SK-N-SH (cell line): ENCODE data around the gene NPDC1. TPM values are rescaled to one million over a fixed set of nuclear protein-coding genes. Genes with fewer than 3 reads are reported as not detected.

ENCODE experiments used
- CTCF ChIA-PET: fragments of 300-600, 350-600 bp; formaldehyde crosslinking; extraction: SDS; loops from one replicate; lab custom pipeline; 2021; lab: Yijun Ruan, JAX
- POLR2A ChIA-PET: fragments of 350-600 bp; sonication (Branson Sonifier 250); formaldehyde crosslinking; extraction: SDS; loops from one replicate; lab custom pipeline; 2020; ENCODE audit warnings: antibody characterized with exemption, inconsistent platforms; lab: Yijun Ruan, JAX
- DNase-seq: peaks from one replicate; pipeline ENCODE4 v3.0.0; 2012
- H2AFZ ChIP-seq: fragments of 200-600 bp; sonication (generic); 2 replicates; pipeline ENCODE4 v1.8.1; 2016; ENCODE audit warnings: antibody characterized with exemption, mild to moderate bottlenecking, low read depth
- H3F3A ChIP-seq: fragments of 200-600 bp; sonication (generic); replicated peaks from 2 replicates; pipeline ENCODE3; 2016; ENCODE audit warnings: antibody characterized with exemption, mild to moderate bottlenecking; ENCODE audit not compliant: insufficient read depth
- H3K27ac ChIP-seq, 2 experiments: fragments of 200-500 bp in 1 of 2; fragments of 200-600 bp in 1 of 2; sonication (Bioruptor generic) in 1 of 2; sonication (generic), shearing (Covaris generic) in 1 of 2; 2 replicates each; pipeline versions ENCODE4 v1.5.1 to v1.6.1; 2014 to 2016; ENCODE audit warnings: low read depth in 2 of 2, inconsistent platforms in 1 of 2, low read length in 1 of 2, mild to moderate bottlenecking in 1 of 2, mixed read lengths in 1 of 2
- H3K27me3 ChIP-seq: fragments of 200-600 bp; sonication (generic), shearing (Covaris generic); 2 replicates; pipeline ENCODE4 v1.6.1; 2016; ENCODE audit warnings: mixed run types; ENCODE audit not compliant: insufficient read depth
- H3K36me3 ChIP-seq, 2 experiments: fragments of 200-500 bp in 1 of 2; fragments of 200-600 bp in 1 of 2; sonication (Bioruptor generic) in 1 of 2; sonication (generic) in 1 of 2; replicated peaks in 1 of 2; 2 replicates each; pipeline versions ENCODE3 to v1.5.1; 2014 to 2016; ENCODE audit warnings: low read length in 1 of 2, mild to moderate bottlenecking in 1 of 2; ENCODE audit not compliant: insufficient read depth in 2 of 2, control insufficient read depth in 1 of 2
- H3K4me1 ChIP-seq, 2 experiments: fragments of 200-500 bp in 1 of 2; fragments of 200-600 bp in 1 of 2; sonication (Bioruptor generic) in 1 of 2; sonication (generic), shearing (Covaris generic) in 1 of 2; 2 replicates each; pipeline versions ENCODE4 v1.5.1 to v1.6.1; 2014 to 2016; ENCODE audit warnings: low read depth in 1 of 2, low read length in 1 of 2, mixed run types in 1 of 2; ENCODE audit not compliant: insufficient read depth in 2 of 2, control insufficient read depth in 1 of 2
- H3K4me2 ChIP-seq: fragments of 200-600 bp; sonication (generic), shearing (Covaris generic); 2 replicates; pipeline ENCODE4 v1.6.1; 2017; ENCODE audit warnings: mixed run types
- H3K4me3 ChIP-seq, 2 experiments: fragments of 200-500 bp in 1 of 2; fragments of 200-600 bp in 1 of 2; sonication (Bioruptor generic) in 1 of 2; sonication (generic), shearing (Covaris generic) in 1 of 2; 2 replicates each; pipeline versions ENCODE4 v1.5.1 to v1.8.1; 2014 to 2016; ENCODE audit warnings: low read depth in 2 of 2, inconsistent platforms in 1 of 2, low read length in 1 of 2, mild to moderate bottlenecking in 1 of 2, mixed read lengths in 1 of 2, moderate library complexity in 1 of 2
- H3K79me2 ChIP-seq: fragments of 200-600 bp; sonication (generic); 2 replicates; pipeline ENCODE4 v1.8.1; 2017; ENCODE audit warnings: mild to moderate bottlenecking; ENCODE audit not compliant: insufficient read depth
- H3K9ac ChIP-seq: fragments of 200-600 bp; sonication (generic); 2 replicates; pipeline ENCODE4 v1.6.1; 2017; ENCODE audit warnings: mixed run types
- H3K9me2 ChIP-seq: fragments of 200-600 bp; sonication (generic); 2 replicates; pipeline ENCODE4 v1.6.1; 2017; ENCODE audit warnings: mixed run types
- H3K9me3 ChIP-seq: fragments of 200-600 bp; sonication (generic); 2 replicates; pipeline ENCODE4 v1.6.1; 2017; ENCODE audit warnings: mixed run types, mild to moderate bottlenecking, moderate library complexity
- H4K20me1 ChIP-seq: fragments of 200-600 bp; sonication (generic); 2 replicates; pipeline ENCODE4 v1.6.1; 2017; ENCODE audit warnings: mild to moderate bottlenecking, mixed run types; ENCODE audit not compliant: insufficient read depth
- CHD2 ChIP-seq: fragments of 150-350 bp; IDR thresholded peaks from 2 replicates; pipeline ENCODE4 v1.6.1; 2018; ENCODE audit warnings: low read length; ENCODE audit not compliant: partially characterized antibody
- CTCF ChIP-seq: fragments of 200-600 bp; sonication (generic); IDR thresholded peaks from 2 replicates; pipeline ENCODE4 v1.6.1; 2017; ENCODE audit warnings: antibody characterized with exemption, mild to moderate bottlenecking, moderate library complexity
- EZH2phosphoT487 ChIP-seq: fragments of 200-600 bp; sonication (generic); IDR thresholded peaks from 2 replicates; pipeline ENCODE4 v1.6.1; 2017; ENCODE audit warnings: low read depth, mixed run types, mild to moderate bottlenecking, antibody characterized with exemption, moderate library complexity, borderline replicate concordance
- MXI1 ChIP-seq: IDR thresholded peaks from 2 replicates; pipeline ENCODE4 v1.6.1; 2012; ENCODE audit warnings: mild to moderate bottlenecking, low read depth, low read length, improper control_type of control experiment
- RXRA ChIP-seq: IDR thresholded peaks from 2 replicates; pipeline ENCODE4 v1.4.0; 2012; ENCODE audit warnings: low read depth, mild to moderate bottlenecking, borderline replicate concordance
- SIN3A ChIP-seq: IDR thresholded peaks from 2 replicates; pipeline ENCODE4 v1.6.1; 2012; ENCODE audit warnings: low read depth, mild to moderate bottlenecking, low read length, moderate library complexity, borderline replicate concordance
- TCF12 ChIP-seq: IDR thresholded peaks from 2 replicates; pipeline ENCODE4 v1.4.0; 2012
- whole genome bisulfite sequencing: methylation state at CpG from one replicate; pipeline ENCODE4 v1.1.6; 2017; ENCODE audit warnings: low lambda C conversion rate; 5-methylcytosine and 5-hydroxymethylcytosine counted together
- polyA plus RNA-seq, 3 experiments: library from polyadenylated mRNA; depleted of rRNA; stranded (reverse); fragments of >200 nt; gene quantifications; 2 replicates each; pipeline ENCODE4 v1.2.3, GENCODE V29; 2012
- TF ChIP-seq, protein P1 (sequence below): fragments of 150-350 bp; IDR thresholded peaks from 2 replicates; pipeline ENCODE4 v1.6.1; 2016; ENCODE audit warnings: mild to moderate bottlenecking, low read depth, low read length

NPDC1 gene
- polyA plus RNA-seq, 1 of the 3 experiments (the other 2 are of a cell fraction): 48.1 TPM

DNA sequence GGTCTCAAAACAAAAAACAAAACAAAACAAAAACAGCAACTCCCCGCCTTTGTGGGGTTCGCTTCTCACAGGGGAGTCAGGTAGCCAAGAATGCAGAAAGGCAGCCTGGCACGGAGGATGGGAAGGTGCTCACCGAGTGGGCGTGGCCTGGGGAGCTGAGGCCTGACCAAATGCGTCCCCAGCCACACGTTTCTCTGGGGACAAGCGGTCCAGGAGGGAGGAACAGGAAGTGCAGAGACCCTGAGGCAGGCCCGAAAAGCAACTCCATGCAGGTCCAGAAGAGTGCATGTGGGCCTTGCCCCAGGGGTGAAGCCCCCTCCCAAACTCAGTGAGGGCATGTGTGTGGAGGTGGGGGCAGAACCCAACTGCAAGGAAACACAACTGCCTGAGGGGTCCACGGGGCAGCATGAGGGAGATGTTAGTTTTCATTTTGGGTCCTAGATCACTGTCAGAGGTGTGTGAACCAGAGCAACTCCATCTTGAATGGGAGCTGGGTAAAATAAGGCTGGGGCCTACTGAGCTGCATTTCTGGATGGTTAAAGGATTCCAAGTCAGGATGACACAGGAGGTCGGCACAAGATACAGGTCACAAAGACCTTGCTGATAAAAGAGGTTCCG lies 28.8 kb upstream of the NPDC1 start:
- ChIA-PET POLR2A (no interaction called here), CTCF (interaction anchor here (3.5 kb wide), 1 partner anchor 19 kb away, joined by 10 read pairs; no protein-coding TSS in a partner anchor)
- H3K36me3 ChIP-seq: peaks cover under 1 to 3% of the 10 kb centered on the region in 2 experiments

GRCh38 chr9:137073992-137074399 lies 28.0 kb upstream of the NPDC1 start:
- ChIA-PET POLR2A (no interaction called here), CTCF (interaction anchor here (16.8 kb wide), 1 partner anchor 24 kb away, joined by 803 read pairs; the partner anchor contains the start of genes ENTPD2 and NPDC1)
- Histone ChIP-seq H3K36me3 (no peaks in the 10 kb centered on the region), H3K9me2 (no peaks in the 10 kb centered on the region), H3F3A (peaks cover 13% of the 10 kb centered on the region), H3K4me3 (no peak overlapping the region), H3K4me1 (peaks cover 0 to 27% of the 10 kb centered on the region in 2 experiments; a peak in 1 of 4 replicates), H3K9ac (no peak overlapping the region), H3K27me3 (no peaks in the 10 kb centered on the region), H4K20me1 (no peaks in the 10 kb centered on the region; the same call in 1 of the 2 replicates), H3K9me3 (no peaks in the 10 kb centered on the region), H3K27ac (no peak overlapping the region), H3K4me2 (no peak overlapping the region), H3K79me2 (0 out of 2 replicates have a peak, but pooled peaks cover 3% of the 10 kb centered on the region), H2AFZ (no peak overlapping the region)
- DNase-seq: no peak
- 89% methylated on average over 8 of the region's 8 CpGs for WGBS
- TF ChIP-seq CHD2 (no peak), EZH2phosphoT487 (no peak), CTCF (no peak)
- TF ChIP-seq, protein P1, sequence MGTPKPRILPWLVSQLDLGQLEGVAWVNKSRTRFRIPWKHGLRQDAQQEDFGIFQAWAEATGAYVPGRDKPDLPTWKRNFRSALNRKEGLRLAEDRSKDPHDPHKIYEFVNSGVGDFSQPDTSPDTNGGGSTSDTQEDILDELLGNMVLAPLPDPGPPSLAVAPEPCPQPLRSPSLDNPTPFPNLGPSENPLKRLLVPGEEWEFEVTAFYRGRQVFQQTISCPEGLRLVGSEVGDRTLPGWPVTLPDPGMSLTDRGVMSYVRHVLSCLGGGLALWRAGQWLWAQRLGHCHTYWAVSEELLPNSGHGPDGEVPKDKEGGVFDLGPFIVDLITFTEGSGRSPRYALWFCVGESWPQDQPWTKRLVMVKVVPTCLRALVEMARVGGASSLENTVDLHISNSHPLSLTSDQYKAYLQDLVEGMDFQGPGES: no peak

More for the DNA sequence above, 28.8 kb upstream of the NPDC1 start:
- no peak for DNase-seq
- Histone ChIP-seq H3K9me2 (no peaks in the 10 kb centered on the region), H3K4me2 (no peak overlapping the region), H4K20me1 (no peaks in the 10 kb centered on the region), H3K79me2 (no peaks in the 10 kb centered on the region), H2AFZ (no peak overlapping the region), H3K4me3 (no peak overlapping the region), H3K9ac (no peak overlapping the region), H3F3A (peaks cover 13% of the 10 kb centered on the region), H3K27me3 (no peaks in the 10 kb centered on the region), H3K9me3 (no peaks in the 10 kb centered on the region), H3K4me1 (peaks cover 0 to 21% of the 10 kb centered on the region in 2 experiments; a peak in 1 of 4 replicates), H3K27ac (no peak overlapping the region)
- 91% methylated on average over 12 of the region's 12 CpGs for WGBS
- TF ChIP-seq CHD2 (no peak), RXRA (no peak), TCF12 (no peak), SIN3A (no peak), MXI1 (no peak)
- TF ChIP-seq, all 33 proteins: peak for 0
